Type B pancreatic cell (in vitro differentiated cells): ENCODE measurements around the gene JAZF1. TPM values are rescaled to one million over a fixed set of nuclear protein-coding genes. Genes with fewer than 3 reads are reported as not detected.

Source experiments
- DNase-seq: peaks from one replicate; pipeline ENCODE4 v3.0.0; 2021; ENCODE audit warnings: mixed read lengths; ENCODE audit not compliant: unreplicated experiment; ENCODE audit errors: extremely low spot score
- H3K27ac Mint-ChIP-seq: 2 replicates; pipeline ENCODE4 v1.8.0; 2021; ENCODE audit warnings: mild to moderate bottlenecking, mixed read lengths
- H3K27me3 Mint-ChIP-seq: 2 replicates; pipeline ENCODE4 v1.8.0; 2021; ENCODE audit warnings: mixed read lengths
- H3K36me3 Mint-ChIP-seq: 2 replicates; pipeline ENCODE4 v1.8.0; 2021; ENCODE audit warnings: mixed read lengths
- H3K4me1 Mint-ChIP-seq: one replicate; pipeline ENCODE4 v1.8.0; 2021; ENCODE audit warnings: mixed read lengths; ENCODE audit not compliant: unreplicated experiment
- H3K4me3 Mint-ChIP-seq: 2 replicates; pipeline ENCODE4 v1.8.0; 2021; ENCODE audit warnings: mild to moderate bottlenecking, mixed read lengths
- H3K9me3 Mint-ChIP-seq: 2 replicates; pipeline ENCODE4 v1.8.0; 2021; ENCODE audit warnings: mixed read lengths
- CTCF ChIP-seq: fragments of 200-600 bp; sonication (generic); conservative IDR thresholded peaks from 2 replicates; pipeline ENCODE4 v1.5.0; 2021; ENCODE audit warnings: antibody characterized with exemption, mild to moderate bottlenecking
- total RNA-seq: library from RNA; stranded (reverse); gene quantifications from 2 replicates; pipeline ENCODE4 v1.2.1, GENCODE V29; 2021; ENCODE audit warnings: low replicate concordance

Gene JAZF1
- total RNA-seq, 1 donor from 2014 or later: 4.9 TPM

- Mint-ChIP-seq H3K4me3 (no peak overlapping the region), H3K9me3 (no peaks in the 10 kb centered on the region), H3K4me1 (peaks cover 18% of the 10 kb centered on the region), H3K27me3 (no peaks in the 10 kb centered on the region), H3K27ac (no peak overlapping the region), H3K36me3 (no peaks in the 10 kb centered on the region)
- TF ChIP-seq CTCF: no peak
- no peak for DNase-seq
These were observed 35.4 kb downstream of the JAZF1 start for GRCh38 chr7:28145090-28145626.

GRCh38 chr7:28144266-28144665, 36.3 kb downstream of the JAZF1 start:
- H3K4me3 Mint-ChIP-seq: peak overlapping the region; percentile 12
- peaks cover 10% of the 10 kb centered on the region for H3K4me1 Mint-ChIP-seq
- peak; percentile 63 for TF ChIP-seq CTCF
- H3K27me3 Mint-ChIP-seq: peaks cover 3% of the 10 kb centered on the region
- no peak for DNase-seq
- H3K36me3 Mint-ChIP-seq: no peaks in the 10 kb centered on the region
- H3K27ac Mint-ChIP-seq: no peak overlapping the region
- H3K9me3 Mint-ChIP-seq: no peaks in the 10 kb centered on the region

- DNase-seq: no peak
- Mint-ChIP-seq H3K27ac (no peak overlapping the region), H3K9me3 (no peaks in the 10 kb centered on the region), H3K4me1 (peaks cover 5% of the 10 kb centered on the region), H3K36me3 (no peaks in the 10 kb centered on the region), H3K4me3 (no peak overlapping the region), H3K27me3 (peaks cover 3% of the 10 kb centered on the region)
- TF ChIP-seq CTCF: no peak
These were observed 37.9 kb downstream of the JAZF1 start for GRCh38 chr7:28142650-28143049.

- no peak for DNase-seq
- Mint-ChIP-seq H3K27ac (no peak overlapping the region), H3K4me3 (no peak overlapping the region), H3K27me3 (peaks cover 3% of the 10 kb centered on the region), H3K4me1 (peaks cover 6% of the 10 kb centered on the region), H3K9me3 (no peaks in the 10 kb centered on the region), H3K36me3 (no peaks in the 10 kb centered on the region)
- TF ChIP-seq CTCF: no peak
These were observed 39.6 kb downstream of the JAZF1 start for GRCh38 chr7:28140979-28141378.

- Mint-ChIP-seq H3K4me3 (no peak overlapping the region), H3K36me3 (no peaks in the 10 kb centered on the region), H3K9me3 (no peaks in the 10 kb centered on the region), H3K27ac (no peak overlapping the region), H3K27me3 (peaks cover 3% of the 10 kb centered on the region), H3K4me1 (peaks cover 5% of the 10 kb centered on the region)
- TF ChIP-seq CTCF: no peak
- no peak for DNase-seq
These were observed 41.8 kb downstream of the JAZF1 start for GRCh38 chr7:28138837-28139236.

GRCh38 chr7:28137463-28137862, 43.1 kb downstream of the JAZF1 start:
- no peaks in the 10 kb centered on the region for H3K36me3 Mint-ChIP-seq
- peaks cover 5% of the 10 kb centered on the region for H3K4me1 Mint-ChIP-seq
- H3K9me3 Mint-ChIP-seq: no peaks in the 10 kb centered on the region
- DNase-seq: no peak
- H3K27ac Mint-ChIP-seq: no peak overlapping the region
- H3K4me3 Mint-ChIP-seq: no peak overlapping the region
- H3K27me3 Mint-ChIP-seq: peaks cover 3% of the 10 kb centered on the region
- TF ChIP-seq CTCF: no peak
